ENCODE measurements around the gene DIDO1.

DIDO1 gene

DNA sequence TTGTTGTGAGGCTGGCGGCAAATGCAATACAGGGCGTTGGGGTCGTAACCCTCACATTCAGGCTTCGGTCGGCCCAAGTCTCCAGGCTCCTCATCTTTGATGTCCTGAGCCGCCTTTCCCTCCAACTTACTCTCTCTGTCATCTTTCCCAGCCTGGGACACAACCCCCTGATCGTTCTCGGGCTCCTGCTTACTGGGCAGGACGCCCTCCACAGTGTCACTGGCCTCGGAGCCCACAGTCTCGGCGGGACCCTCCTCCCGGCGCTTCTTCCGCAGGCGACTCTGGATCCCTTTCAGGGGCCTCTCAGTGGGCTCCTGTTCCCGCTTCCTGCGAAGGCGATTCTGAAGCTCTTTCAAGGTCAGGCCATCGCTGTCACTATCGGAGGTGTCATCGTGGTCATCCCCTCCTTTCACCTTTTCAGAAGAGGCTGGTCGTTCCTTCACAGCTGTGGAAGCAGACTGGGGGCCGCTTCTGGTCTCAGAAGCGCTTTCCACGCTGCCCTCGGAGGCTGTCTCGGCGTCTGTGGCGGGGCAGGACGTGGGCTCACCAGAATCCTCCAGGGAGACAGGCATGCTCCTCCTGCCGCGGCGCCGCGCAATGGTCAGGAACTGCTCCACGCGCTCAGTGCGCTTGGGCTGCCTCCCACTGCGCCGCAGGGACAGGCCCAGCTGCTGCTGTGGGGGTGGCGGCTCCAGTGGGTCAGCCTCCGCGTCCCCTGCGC, 15.4 kb downstream of the DIDO1 start:
- H3K4me3 ChIP-seq (ENCODE audit: low read depth in 1 of 2, low read length in 2 of 2) = no peak overlapping the region
- peaks cover 70% of the 10 kb centered on the region for H3K36me3 ChIP-seq (ENCODE audit: insufficient read depth, low read length)
- H3K4me1 ChIP-seq (ENCODE audit: insufficient read depth, low read length) = peaks cover 27% of the 10 kb centered on the region
- no peak overlapping the region for H3K27ac ChIP-seq (ENCODE audit: low read depth, low read length)
- no peaks in the 10 kb centered on the region for H3K27me3 ChIP-seq (ENCODE audit: control insufficient read depth in 1 of 2, insufficient read depth in 2 of 2, low read length in 2 of 2)
- no peak overlapping the region for H3K9ac ChIP-seq (ENCODE audit: low read length)
- no peaks in the 10 kb centered on the region for H3K9me3 ChIP-seq (ENCODE audit: low read length)

DNA sequence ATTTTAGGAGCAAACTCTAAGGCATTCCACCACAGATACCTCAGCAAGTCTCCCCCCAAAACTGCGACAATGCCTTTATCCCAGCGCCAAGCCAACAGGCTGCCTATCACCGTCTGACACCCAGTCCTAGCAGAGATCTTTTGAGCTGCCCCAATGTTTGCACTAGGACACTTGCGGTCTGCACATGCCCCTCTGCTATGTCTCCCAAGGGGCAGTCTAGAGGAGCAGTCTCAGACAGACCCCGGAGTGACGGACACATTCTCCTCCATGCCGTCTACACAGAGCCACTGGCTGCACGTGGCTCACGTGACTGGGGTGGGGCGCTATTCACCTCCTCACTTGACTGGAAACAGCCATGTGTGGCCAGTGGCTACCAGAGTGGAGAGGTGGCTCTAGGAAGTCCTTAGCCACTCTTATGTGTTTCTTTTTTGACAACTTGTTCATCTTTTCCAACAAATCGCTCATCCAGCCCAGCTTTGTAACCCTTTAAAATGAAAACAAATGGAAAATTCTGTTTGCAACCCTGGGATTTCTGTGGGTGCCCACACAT, 16.0 kb downstream of the DIDO1 start:
- Histone ChIP-seq H3K9ac (ENCODE audit: low read length) (no peak overlapping the region), H3K9me3 (ENCODE audit: low read length) (no peaks in the 10 kb centered on the region), H3K4me3 (ENCODE audit: low read depth in 1 of 2, low read length in 2 of 2) (no peak overlapping the region), H3K36me3 (ENCODE audit: insufficient read depth, low read length) (peaks cover 77% of the 10 kb centered on the region), H3K27me3 (ENCODE audit: control insufficient read depth in 1 of 2, insufficient read depth in 2 of 2, low read length in 2 of 2) (no peaks in the 10 kb centered on the region), H3K27ac (ENCODE audit: low read depth, low read length) (no peak overlapping the region), H3K4me1 (ENCODE audit: insufficient read depth, low read length) (peaks cover 20% of the 10 kb centered on the region)

DNA sequence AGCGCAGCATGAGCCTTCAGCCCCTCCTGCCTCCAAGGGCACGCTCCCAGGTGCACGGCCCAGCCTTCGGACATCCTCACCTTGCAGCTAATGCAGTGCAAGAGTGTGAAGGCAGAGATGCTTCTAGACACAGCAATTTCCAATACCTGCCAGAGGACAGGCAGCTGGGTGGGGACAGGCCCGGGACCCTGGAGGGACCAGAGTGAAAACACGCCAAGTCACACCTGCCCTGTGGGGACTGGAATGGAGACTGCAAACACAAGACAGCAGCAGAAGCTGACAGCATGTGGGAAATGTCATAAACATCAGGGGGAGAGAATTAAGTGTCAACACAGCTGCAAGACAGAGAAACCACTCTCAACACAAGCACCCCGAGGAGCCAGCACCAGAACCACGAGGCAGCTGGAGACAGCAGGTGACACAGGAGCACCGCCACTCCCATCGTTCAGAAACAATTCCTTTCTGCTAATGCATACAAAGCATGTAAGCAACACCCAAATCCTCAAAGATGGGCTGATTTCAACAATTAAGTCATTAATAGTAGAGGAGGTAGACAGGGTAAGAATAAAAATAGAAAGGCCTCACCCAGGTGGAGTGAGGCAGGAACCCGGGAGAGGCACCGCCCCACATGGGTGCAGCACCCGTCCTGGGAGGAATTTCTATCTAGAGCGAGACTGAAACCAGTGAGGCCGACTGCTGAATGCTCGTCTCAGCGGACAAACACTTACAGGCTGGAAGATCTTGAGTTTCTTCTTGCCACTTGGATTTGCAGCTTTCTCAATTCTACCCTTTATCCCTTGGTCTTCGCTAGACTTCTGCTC, 17.1 kb downstream of the DIDO1 start:
- Histone ChIP-seq H3K27ac (ENCODE audit: low read depth, low read length) (no peak overlapping the region), H3K4me3 (ENCODE audit: low read depth in 1 of 2, low read length in 2 of 2) (no peak overlapping the region), H3K36me3 (ENCODE audit: insufficient read depth, low read length) (peaks cover 86% of the 10 kb centered on the region), H3K9ac (ENCODE audit: low read length) (no peak overlapping the region), H3K4me1 (ENCODE audit: insufficient read depth, low read length) (peaks cover 11% of the 10 kb centered on the region), H3K9me3 (ENCODE audit: low read length) (no peaks in the 10 kb centered on the region), H3K27me3 (ENCODE audit: control insufficient read depth in 1 of 2, insufficient read depth in 2 of 2, low read length in 2 of 2) (no peaks in the 10 kb centered on the region)

GRCh38 chr20:62907384-62908317, 18.7 kb downstream of the DIDO1 start:
- Histone ChIP-seq H3K27me3 (ENCODE audit: control insufficient read depth in 1 of 2, insufficient read depth in 2 of 2, low read length in 2 of 2) (no peaks in the 10 kb centered on the region), H3K36me3 (ENCODE audit: insufficient read depth, low read length) (peaks cover 94% of the 10 kb centered on the region), H3K4me1 (ENCODE audit: insufficient read depth, low read length) (no peaks in the 10 kb centered on the region), H3K9ac (ENCODE audit: low read length) (no peak overlapping the region), H3K9me3 (ENCODE audit: low read length) (no peaks in the 10 kb centered on the region), H3K27ac (ENCODE audit: low read depth, low read length) (no peak overlapping the region), H3K4me3 (ENCODE audit: low read depth in 1 of 2, low read length in 2 of 2) (no peak overlapping the region)

DNA sequence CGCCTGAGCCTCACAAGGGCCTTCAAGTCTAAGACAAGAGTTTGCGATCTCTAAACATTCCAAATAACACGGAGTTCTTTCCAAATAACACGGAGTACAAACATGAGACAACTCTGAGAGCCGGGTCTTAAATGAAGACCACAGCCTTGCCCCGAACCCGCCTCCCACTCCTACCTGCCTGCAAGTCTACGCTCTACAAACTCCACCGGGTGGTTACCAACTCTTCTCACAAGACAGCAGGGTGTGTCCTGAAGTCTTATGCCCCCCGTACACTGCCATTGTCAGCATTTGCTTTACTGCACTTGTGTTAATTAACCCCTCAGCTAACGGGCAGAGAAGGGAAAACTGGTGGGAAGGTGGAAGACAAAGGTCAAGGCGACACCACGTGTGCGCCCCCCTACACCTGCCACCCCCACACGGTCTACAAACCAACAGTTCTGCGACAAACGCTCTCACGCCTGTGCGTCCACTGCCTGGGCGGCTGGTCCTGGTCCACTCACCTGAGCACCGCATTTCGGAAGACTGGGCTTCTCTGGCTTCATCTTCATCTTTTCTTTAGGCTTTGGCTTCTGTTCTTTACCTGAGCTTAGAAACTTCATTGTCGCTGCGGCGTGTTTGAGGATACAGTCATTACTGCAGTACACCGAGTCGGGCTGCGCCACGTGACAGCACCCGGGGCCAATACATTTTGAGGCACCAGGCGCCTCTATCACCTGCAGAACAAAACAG, 19.5 kb downstream of the DIDO1 start:
- H3K27me3 ChIP-seq (ENCODE audit: control insufficient read depth in 1 of 2, insufficient read depth in 2 of 2, low read length in 2 of 2) = no peaks in the 10 kb centered on the region
- H3K9ac ChIP-seq (ENCODE audit: low read length) = no peak overlapping the region
- H3K4me3 ChIP-seq (ENCODE audit: low read depth in 1 of 2, low read length in 2 of 2) = no peak overlapping the region
- H3K36me3 ChIP-seq (ENCODE audit: insufficient read depth, low read length) = peaks cover 98% of the 10 kb centered on the region
- no peaks in the 10 kb centered on the region for H3K4me1 ChIP-seq (ENCODE audit: insufficient read depth, low read length)
- no peak overlapping the region for H3K27ac ChIP-seq (ENCODE audit: low read depth, low read length)
- H3K9me3 ChIP-seq (ENCODE audit: low read length) = no peaks in the 10 kb centered on the region

GRCh38 chr20:62906209-62906608, 20.1 kb downstream of the DIDO1 start:
- H3K9ac ChIP-seq (ENCODE audit: low read length) = no peak overlapping the region
- H3K36me3 ChIP-seq (ENCODE audit: insufficient read depth, low read length) = peaks cover 98% of the 10 kb centered on the region
- no peak overlapping the region for H3K4me3 ChIP-seq (ENCODE audit: low read depth in 1 of 2, low read length in 2 of 2)
- H3K4me1 ChIP-seq (ENCODE audit: insufficient read depth, low read length) = no peaks in the 10 kb centered on the region
- H3K27ac ChIP-seq (ENCODE audit: low read depth, low read length) = no peak overlapping the region
- no peaks in the 10 kb centered on the region for H3K9me3 ChIP-seq (ENCODE audit: low read length)
- no peaks in the 10 kb centered on the region for H3K27me3 ChIP-seq (ENCODE audit: control insufficient read depth in 1 of 2, insufficient read depth in 2 of 2, low read length in 2 of 2)

- peaks cover 95% of the 10 kb centered on the region for H3K36me3 ChIP-seq (ENCODE audit: insufficient read depth, low read length)
- no peak overlapping the region for H3K9ac ChIP-seq (ENCODE audit: low read length)
Observed at GRCh38 chr20:62905536-62906117, 20.7 kb downstream of the DIDO1 start.

GRCh38 chr20:62902926-62903615, 23.2 kb downstream of the DIDO1 start:
- Histone ChIP-seq H3K4me3 (ENCODE audit: low read depth in 1 of 2, low read length in 2 of 2) (no peak overlapping the region), H3K9me3 (ENCODE audit: low read length) (no peaks in the 10 kb centered on the region), H3K27ac (ENCODE audit: low read depth, low read length) (no peak overlapping the region), H3K9ac (ENCODE audit: low read length) (no peak overlapping the region), H3K27me3 (ENCODE audit: control insufficient read depth in 1 of 2, insufficient read depth in 2 of 2, low read length in 2 of 2) (no peaks in the 10 kb centered on the region), H3K4me1 (ENCODE audit: insufficient read depth, low read length) (peaks cover 27% of the 10 kb centered on the region), H3K36me3 (ENCODE audit: insufficient read depth, low read length) (peaks cover 70% of the 10 kb centered on the region)

More at GRCh38 chr20:62905536-62906117, 20.7 kb downstream of the DIDO1 start:
- H3K4me1 ChIP-seq (ENCODE audit: insufficient read depth, low read length) = peaks cover 1% of the 10 kb centered on the region
- no peak overlapping the region for H3K27ac ChIP-seq (ENCODE audit: low read depth, low read length)
- H3K27me3 ChIP-seq (ENCODE audit: control insufficient read depth in 1 of 2, insufficient read depth in 2 of 2, low read length in 2 of 2) = no peaks in the 10 kb centered on the region
- no peaks in the 10 kb centered on the region for H3K9me3 ChIP-seq (ENCODE audit: low read length)
- no peak overlapping the region for H3K4me3 ChIP-seq (ENCODE audit: low read depth in 1 of 2, low read length in 2 of 2)

DNA sequence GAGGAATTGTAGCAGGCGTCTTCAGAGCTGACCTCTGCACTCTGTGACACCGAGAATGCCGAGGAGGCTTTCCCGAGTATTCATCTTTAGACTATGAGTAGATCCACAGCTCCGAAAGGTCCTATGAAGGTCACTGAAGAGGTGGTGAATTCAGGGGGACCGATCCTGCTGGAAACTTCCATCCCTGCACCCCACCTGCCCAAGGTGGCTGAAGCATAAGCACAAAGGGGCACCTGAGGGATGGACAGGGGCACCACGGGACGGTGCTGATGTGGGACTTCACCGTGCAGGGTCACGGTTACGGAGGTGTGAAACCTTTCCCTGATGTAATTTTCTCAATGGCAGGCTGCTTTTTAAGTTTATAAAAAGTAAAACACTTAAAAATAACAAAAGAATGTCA, 24.4 kb downstream of the DIDO1 start:
- no peaks in the 10 kb centered on the region for H3K27me3 ChIP-seq (ENCODE audit: control insufficient read depth in 1 of 2, insufficient read depth in 2 of 2, low read length in 2 of 2)
- peaks cover 36% of the 10 kb centered on the region for H3K4me1 ChIP-seq (ENCODE audit: insufficient read depth, low read length)
- no peaks in the 10 kb centered on the region for H3K9me3 ChIP-seq (ENCODE audit: low read length)
- no peak overlapping the region for H3K27ac ChIP-seq (ENCODE audit: low read depth, low read length)
- no peak overlapping the region for H3K9ac ChIP-seq (ENCODE audit: low read length)
- H3K36me3 ChIP-seq (ENCODE audit: insufficient read depth, low read length) = peaks cover 58% of the 10 kb centered on the region
- no peak overlapping the region for H3K4me3 ChIP-seq (ENCODE audit: low read depth in 1 of 2, low read length in 2 of 2)
